CD4-positive, alpha-beta T cell treated with Interleukin-10 for 1 hour (primary cell): ENCODE measurements around the gene SNRPA.
"Not testable (repeated sequence)": the region's sequence is repeated elsewhere in the genome, so short reads cannot be mapped to it uniquely, and the experiment has no call there.

Experiments used
- DNase-seq: peaks from one replicate; pipeline ENCODE4 v3.0.0-alpha.2; 2020

The SNRPA gene

DNA sequence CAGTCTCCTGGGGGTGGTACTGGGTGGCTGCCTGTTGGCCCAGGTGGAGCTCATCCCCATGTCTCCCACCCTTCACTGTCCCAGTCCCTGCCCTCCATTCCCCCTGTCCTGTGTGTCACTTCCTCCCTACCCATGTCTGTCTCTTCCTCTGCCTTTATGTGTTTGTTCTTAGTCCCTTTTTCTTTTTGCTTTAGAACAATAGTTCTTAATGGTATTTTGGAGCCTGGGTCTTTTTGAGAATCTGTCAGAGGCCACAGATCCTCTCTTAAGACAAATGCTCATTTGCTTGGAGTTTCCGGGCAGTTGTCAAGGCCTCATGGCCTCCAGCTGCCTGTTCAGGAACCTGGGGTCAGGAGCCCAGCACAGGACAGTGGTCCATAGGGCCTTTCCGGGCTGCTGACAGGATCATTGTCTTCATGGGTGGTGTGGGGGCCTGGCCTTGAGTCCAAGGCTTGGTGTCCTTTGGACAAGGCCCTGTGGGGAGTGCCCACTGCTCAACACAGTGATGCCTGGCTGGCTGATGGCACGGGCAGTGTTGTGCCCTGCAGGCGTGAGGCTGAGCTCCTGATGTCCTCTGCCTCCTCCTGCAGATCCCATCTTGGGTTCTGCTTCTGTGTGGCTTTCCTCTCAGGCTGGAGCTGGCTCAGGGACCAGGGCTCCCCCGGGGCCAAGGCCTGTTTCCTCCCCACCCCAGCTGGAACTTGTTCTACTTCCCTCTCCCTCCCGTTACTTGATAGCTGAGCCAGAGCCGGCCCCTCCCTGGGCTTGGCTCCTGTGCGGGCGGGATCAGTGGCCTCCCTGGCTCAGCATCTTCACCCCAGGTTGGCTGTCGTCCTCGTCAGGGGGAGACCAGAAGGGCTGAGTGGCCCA, 51.5 kb downstream of the SNRPA start:
- peak; percentile 27 for DNase-seq

DNA sequence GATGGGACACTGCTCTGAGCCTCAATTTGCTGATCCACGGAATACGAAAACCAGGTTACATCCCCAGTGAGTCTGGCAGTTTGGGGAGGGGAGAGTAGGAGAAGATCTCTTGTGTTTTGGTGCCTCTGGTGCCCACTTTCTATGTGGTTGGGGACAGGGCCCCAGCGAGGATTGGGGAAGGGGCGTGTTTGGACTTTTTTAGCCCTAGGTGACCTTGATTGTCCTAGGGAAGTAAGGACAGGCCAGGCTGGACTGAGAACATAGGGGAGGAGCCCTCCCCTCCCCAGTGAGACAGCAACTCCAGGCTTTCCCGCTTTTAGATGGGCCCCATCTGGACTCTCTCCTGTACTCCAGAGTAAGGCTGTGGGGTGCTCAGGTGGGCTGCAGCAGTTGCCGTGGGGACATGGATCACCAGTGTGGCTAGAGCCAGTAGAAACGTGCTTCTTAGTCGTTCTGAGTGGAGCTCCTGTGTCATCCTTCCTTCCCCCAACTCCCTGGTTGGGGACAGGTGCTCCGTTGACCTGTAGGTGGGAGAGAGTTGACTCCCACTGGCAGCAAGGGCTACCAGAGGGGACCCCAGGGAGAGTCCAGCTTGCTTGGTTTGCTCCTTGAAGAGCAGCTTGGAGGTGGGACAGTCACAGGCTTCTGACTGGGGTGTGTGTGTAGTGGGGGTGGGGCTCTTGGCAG, 52.3 kb downstream of the SNRPA start:
- DNase-seq = peak; percentile 11

DNA sequence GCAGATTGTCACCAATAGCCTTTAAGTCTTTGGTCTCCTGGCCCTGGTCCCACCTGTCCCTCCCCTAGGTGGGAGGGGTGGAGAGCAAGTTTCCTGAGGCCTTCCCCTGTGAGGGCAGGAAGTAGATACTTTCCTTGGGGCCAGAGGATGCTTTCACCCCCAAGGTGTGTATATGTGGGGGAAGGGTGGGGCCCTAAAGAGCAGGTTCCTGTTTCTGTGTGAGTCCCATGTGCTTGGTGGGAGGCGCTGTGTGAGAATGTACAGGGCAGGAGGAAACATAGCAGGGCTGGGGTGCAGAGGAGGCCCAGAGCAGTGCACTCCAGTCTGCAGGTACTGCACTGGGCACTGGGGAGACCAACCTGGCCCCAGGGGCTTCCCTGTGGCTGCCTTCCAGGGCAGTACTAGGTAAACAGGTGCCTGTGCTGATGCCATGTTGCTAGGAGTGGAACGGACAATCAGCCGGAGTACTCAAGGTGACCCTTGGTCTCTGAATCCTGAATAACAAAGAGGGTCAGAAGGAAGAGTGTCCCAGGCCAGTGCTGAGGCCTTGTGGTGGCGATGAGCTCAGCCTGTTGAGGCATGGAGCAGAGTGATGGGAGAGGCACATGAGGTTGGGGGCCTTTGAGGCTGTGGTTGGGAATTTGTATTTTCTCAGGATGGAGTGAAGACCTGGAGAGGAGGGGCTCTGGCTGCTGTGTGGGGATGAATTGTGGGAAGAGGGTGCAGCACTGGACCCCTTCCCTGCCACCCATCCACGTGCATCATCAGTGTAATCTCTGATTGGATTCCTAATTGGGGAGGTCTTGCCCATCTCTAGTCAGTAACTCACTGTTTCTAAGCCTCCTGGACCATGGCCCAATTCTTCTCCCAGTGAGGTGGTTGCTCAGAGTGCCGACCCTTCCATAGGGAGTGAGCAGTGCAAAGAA, 53.1 kb downstream of the SNRPA start:
- peak; percentile 91 for DNase-seq

DNA sequence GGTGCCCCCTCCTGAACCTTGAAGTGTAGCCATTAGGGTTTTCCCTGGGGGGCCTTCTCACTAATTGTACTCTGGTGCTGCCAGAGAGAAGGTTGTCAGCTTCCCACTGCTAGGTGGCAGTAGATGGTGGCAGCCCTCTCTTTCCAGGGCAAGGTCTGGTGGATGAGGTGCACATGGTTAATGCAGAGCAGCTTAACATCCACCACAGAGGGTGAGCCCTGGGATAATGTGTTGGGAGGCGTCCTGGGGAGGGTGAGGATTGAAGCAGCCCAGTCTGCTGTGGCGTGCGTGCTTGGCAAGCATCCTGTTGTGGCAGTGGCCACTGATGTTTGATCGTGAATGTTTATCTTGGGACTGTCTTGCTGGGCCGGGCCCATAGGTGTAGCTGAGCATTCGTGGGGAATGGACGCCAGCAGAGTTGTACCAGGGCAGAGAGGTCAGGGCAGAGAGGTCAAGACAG, 53.8 kb downstream of the SNRPA start:
- peak; percentile 39 for DNase-seq

DNA sequence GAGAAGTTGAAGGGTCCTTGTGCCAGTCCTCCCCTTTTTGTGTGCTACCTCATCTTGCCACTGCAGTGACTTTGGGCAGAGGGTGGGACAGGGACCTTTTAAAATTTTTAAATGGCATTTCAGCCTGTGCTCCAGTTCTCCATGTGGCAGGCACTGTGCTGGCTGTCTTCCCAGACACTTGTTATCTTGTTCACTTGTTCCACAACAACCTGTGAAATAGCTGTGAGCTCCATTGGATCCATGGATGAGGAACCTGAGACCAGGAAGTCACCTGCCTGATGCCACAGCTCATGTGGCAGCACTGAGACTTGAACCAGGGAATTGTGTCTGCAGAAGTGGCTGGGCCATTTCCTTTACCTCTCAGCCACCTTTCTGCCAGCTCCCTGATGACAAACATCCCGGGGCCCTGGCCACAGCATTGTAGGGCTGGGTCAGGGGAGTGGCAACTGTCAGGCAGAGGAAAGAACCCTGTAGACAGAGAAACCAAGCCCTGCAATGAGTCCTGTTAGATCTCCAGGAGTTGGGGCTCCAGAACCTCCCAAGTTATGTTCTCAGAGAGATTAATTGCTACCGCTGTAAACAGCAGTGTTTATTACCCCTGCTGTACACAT, 54.4 kb downstream of the SNRPA start:
- peak; percentile 70 for DNase-seq

DNA sequence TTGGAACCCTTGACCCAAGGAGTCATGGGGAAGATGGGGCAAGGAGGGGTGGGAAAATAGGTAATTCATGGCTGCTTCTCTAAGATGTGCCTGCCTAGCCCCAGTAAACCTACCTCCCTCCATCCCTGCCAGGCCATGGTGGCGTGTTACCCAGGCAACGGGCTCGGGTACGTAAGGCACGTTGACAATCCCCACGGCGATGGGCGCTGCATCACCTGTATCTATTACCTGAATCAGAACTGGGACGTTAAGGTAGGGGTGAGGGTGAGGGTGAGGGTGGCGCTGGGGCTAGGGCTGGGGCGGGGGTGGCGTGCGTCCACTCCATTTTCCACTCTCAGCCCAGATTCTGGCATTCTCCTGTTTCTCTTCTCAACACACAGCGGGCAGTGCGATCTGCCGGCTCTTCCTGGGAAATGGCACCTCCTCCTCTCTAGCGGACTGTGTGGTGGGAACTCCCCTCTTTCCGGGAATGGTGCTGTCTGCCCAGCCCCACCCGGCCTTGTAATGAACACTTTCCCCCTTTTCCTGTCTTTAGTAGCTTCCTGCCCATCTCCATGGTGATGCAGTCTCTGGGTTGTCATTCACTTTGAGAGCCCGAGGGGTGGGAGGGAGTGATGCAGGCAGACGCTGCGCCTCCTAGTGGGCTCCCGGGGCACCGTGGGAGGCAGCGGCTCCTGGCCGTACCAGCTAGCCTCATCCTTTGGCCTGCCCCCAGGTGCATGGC, 55.6 kb downstream of the SNRPA start:
- peak; percentile 94 for DNase-seq

DNA sequence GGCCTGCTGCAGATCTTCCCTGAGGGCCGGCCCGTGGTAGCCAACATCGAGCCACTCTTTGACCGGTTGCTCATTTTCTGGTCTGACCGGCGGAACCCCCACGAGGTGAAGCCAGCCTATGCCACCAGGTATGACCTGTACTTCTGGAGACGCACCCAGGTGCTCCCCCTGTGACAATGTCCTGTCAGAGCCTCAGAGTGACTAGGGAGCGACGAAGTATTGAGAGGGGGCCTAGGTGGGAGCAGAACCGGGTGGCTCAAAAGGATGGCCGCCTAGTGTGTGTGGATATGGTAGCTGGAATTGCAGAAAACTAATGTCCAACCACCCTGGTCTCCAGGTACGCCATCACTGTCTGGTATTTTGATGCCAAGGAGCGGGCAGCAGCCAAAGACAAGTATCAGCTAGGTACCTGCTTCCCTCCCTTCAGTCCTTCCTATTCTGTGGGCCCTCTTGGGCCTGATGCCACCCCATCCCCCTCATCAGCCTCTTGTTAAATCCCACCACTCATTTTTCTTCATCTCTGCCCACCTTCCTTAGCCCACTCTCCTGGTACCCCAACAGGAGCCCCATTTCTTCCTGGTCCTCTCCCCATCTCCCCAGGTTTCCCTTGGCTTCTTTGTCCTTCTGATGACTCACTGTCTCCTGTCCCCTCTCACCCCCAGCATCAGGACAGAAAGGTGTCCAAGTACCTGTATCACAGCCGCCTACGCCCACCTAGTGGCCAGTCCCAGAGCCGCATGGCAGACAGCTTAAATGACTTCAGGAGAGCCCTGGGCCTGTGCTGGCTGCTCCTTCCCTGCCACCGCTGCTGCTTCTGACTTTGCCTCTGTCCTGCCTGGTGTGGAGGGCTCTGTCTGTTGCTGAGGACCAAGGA, 56.4 kb downstream of the SNRPA start:
- DNase-seq = peak; percentile 51

DNA sequence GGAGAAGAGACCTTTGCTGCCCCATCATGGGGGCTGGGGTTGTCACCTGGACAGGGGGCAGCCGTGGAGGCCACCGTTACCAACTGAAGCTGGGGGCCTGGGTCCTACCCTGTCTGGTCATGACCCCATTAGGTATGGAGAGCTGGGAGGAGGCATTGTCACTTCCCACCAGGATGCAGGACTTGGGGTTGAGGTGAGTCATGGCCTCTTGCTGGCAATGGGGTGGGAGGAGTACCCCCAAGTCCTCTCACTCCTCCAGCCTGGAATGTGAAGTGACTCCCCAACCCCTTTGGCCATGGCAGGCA, 57.0 kb downstream of the SNRPA start:
- no peak for DNase-seq

DNA sequence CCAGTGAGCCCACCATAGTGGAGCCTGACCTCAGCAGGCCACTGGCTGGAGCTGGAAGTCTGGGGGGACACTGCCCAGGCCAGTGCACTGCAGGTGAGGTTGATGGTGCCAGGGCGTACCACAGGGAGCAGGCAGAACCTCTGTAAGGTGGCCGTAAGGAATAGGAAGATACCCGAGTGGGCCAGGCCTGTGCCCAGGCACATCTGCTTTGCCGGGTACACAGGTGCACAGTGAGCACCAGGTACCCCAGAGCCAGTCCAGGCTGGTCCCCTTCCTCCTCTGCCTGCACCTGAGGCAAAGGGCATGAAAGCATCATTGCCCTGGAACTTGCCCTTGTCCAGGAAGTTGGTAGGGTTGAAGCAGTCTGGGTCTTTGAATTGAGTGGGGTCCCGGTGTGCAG, 57.5 kb downstream of the SNRPA start:
- no peak for DNase-seq

DNA sequence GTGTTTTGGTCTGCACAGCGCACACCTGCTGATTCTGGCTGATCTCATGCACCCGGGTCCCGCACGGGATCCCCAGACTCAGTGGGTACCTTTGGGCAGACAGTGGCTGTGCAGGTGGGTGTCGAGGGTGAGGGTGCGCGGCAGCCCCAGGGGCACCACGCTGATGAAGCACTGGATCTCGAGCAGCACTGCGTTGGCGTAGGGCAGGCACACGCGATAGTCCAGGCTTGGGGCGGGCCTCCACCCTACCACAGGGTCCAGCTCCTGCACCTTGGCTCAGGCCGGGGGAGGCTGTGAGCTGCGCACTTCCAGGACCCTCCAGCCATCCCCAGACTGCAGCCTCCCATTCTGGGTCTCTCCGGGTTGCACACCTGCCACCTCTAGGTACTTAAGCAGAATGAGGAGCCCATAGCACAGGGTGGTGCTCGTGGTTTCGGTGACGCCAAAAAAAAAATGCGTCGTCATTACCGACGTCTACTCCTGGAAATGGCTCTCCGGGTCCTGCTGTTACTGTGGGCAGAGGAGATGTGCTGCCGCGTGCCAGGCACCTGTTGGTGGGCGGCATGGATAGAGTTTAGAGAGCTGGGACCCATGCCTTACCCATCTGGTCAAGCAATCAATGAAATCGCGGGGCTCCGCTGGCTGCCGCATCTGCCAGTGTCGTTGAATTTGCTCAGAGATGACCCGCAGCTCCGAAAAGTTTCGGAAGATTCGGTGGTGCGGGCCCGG, 58.5 kb downstream of the SNRPA start:
- no peak for DNase-seq

DNA sequence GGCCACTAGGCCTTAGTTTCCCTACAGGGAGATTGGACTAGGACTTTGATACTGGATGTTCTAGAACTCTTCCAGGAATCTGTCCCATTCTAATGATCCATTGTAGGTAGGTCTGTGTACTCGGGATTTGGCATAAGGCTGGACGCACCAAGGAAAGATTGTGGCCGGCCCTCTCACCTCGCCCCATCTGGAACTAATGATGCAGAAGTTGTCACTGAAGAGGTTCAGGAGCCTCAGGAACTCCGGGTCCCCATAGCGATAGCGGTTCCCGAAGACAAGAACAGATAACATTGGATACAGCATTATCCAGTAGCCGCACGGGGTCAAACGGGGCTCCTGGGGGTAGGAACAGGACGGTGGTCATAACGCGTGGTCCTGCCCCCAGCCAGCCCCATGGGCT, 59.2 kb downstream of the SNRPA start:
- no peak for DNase-seq

DNA sequence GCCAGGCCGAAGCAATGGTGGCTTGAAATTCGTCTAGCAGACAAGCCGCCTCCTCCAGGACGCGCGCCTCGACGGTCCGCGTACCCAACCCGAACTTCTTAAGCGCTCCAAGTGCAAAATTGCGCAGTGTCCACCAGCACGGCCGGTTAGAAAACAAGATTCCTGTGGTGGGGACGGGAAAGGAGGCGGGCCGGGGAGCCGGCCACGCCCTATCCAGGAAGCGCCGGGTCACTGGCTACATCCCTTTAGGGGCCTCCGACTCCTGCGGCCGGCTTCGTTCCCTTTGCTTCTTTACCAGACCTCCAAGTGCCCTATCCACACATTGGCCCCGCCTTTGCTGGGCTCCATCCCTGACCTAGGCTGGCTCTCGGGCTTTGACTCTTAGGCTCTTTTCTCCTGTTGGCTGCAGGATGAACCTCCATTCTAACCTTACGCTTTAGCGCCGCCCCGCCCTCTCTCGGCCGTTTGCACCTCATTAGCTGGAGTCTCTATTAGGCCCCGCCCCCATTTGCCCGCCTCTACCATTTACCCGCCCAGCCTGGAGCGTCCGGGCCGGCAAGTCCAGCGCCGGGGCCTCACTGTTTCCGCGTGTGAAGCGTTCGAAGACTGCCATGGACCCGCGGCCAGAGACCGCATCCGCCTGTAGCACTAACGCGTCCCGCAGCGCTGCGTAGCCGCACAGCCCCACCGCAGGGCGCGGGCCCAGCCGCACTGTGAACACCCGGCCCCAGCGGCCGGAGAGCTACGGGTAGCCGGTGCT, 59.8 kb downstream of the SNRPA start:
- peak; percentile 63 for DNase-seq

DNA sequence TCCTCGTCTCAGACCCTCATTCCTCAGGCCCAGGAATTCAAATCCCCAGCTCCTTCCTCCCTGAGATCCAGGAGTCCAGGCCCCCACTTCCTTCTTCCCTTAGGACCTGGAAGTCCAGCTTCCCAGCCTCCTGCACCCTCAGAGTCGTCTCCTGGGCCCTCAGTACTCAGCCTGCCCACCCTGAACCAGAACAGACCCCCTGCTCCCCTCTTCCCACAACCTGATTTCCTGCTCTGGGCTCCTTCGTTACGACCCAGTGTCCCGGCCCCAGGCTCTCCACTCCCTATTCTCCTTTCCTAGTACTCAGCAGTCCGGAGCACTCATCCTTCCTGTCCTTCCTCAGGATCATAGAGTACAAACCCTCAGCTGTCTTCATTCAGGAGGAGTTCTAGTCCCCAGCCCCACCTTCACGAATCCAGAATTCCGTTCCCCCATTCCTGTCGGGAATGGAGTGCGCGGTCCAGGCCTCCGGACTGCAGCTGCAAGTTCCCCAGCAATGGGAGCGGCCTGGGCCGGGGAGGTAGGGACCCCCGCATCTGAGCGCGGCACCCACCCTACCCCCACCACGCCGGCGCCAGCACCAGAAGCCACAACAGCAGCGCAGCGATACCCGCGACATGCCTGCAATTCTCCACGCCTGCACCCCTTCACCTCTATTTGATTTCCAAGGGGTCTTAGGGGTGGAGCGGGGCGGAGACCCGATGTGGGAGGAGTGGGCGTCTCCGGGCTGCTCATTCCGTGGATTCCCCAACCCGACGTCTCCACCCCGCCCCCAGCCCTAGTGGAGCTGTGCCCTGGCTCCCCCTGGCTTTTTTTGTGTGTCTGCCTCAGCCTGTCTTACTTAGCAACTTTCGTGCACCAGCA, 60.7 kb downstream of the SNRPA start:
- DNase-seq = peak; percentile 34

DNA sequence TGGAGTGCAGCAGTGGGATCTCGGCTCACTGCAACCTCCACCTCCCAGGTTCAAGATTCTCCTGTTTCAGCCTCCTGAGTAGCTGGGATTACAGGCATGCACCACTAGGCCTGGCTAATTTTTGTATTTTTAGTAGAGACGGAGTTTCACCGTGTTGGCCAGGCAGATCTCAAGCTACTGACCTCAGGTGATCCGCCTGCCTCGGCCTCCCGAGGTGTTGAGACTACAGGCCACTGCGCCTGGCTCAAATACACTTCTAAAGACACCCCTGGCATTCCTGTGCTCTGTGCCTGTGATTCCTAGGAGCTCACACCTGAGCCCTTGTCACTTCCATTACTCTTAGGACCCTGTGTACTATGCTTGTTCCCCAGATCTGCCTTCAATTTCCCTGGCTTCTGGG, 61.6 kb downstream of the SNRPA start:
- DNase-seq = not testable (repeated sequence)

DNA sequence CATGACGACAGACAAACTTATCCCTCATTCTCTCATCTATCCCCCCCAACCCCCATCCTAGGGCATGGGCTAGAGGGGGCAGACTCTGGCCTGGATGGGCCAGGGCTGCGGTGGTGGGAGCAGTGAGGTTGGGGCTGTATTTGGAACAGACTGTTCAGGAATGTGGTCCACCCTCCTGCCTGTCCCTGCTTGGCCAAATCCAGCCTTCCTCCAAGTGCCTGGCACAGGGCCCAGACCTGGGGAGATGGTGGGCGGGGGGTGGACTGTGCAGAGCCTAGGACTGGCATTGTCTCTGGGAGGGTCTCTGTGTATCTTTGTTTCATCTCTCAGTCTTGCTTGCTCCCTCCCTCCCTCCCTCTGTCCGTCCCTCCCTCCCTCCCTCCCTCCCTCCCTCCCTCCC, 62.2 kb downstream of the SNRPA start:
- no peak for DNase-seq
